ENCODE results near the gene CSNK1D. TPM values are rescaled to one million over a fixed set of nuclear protein-coding genes. Genes with fewer than 3 reads are reported as not detected.
A peak's percentile ranks its signal among the peaks of the same experiment; 100 is the strongest.

The CSNK1D gene
- total RNA-seq, 1 experiment from 2014 or later: 137 TPM

DNA sequence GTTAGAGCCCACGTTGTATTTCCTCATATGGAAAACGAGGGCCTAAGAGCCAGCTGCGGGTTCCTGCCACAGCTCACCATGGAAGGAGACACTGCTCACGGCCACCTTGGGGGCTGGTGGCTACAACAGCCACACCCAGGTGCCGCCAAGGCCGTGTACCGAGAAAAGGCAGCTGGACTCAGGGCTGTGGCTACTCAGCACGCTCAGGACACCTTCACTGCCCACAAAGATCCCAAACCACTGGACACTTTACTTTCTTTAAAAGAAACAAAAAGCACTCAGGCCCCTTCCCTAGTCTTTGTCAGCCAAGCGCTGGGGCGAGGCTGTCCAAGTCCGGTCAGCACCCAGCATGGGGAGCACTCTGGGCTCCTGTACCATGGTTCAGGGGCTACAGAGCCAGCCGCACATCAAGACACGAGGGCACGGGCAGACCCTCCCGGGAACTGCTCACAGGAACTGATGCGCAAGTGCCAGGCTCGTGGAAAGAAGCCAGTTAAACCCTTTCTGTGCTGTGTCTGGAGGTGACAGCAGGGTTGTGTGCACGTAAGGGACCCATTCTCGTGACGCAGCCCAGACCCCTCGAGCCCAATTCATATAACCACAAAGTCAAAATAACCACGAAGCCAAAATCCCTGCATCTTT, 26.2 kb downstream of the CSNK1D start:
- Histone ChIP-seq H2AK5ac (ENCODE audit: insufficient read length, low read length) (no peak overlapping the region), H4K5ac (ENCODE audit: insufficient read length, low read depth, low read length) (no peak overlapping the region), H3K23ac (ENCODE audit: insufficient read length, low read depth, low read length) (no peak overlapping the region), H2AFZ (ENCODE audit: low read length) (no peak overlapping the region), H4K20me1 (ENCODE audit: control insufficient read depth, insufficient read depth, insufficient read length) (no peaks in the 10 kb centered on the region), H2BK15ac (ENCODE audit: low read depth, low read length) (no peak overlapping the region), H3K4me2 (ENCODE audit: insufficient read depth, insufficient read length, low read length) (no peak overlapping the region), H3K9ac (ENCODE audit: extremely low read depth, insufficient read length, low read length) (no peak overlapping the region), H2BK12ac (ENCODE audit: insufficient read length, low read depth, low read length) (no peak overlapping the region), H3K14ac (ENCODE audit: insufficient read depth, low read length) (no peak overlapping the region), H4K8ac (replicated peaks; ENCODE audit: insufficient read length, low read depth, low read length) (no peak overlapping the region), H3K79me2 (ENCODE audit: insufficient read depth, low read length) (peaks cover 2% of the 10 kb centered on the region; the same call in 1 of the 2 replicates), H3K4ac (ENCODE audit: low read depth, low read length) (no peak overlapping the region), H4K91ac (ENCODE audit: insufficient read length, low read depth, low read length) (no peak overlapping the region), H3K27ac (ENCODE audit: insufficient read length, low read depth, low read length) (no peak overlapping the region), H3T11ph (ENCODE audit: low read length) (no peak overlapping the region), H3K56ac (ENCODE audit: insufficient read length, low read depth, low read length) (no peak overlapping the region), H3K9me3 (ENCODE audit: control insufficient read depth, low read depth, low read length) (no peaks in the 10 kb centered on the region), H3K79me1 (ENCODE audit: insufficient read depth, low read depth, low read length, poor library complexity, severe bottlenecking) (peaks cover 8% of the 10 kb centered on the region), H2BK120ac (ENCODE audit: low read depth, low read length, poor library complexity, severe bottlenecking) (no peak overlapping the region), H3K18ac (ENCODE audit: insufficient read length, low read depth, low read length) (no peak overlapping the region), H2BK20ac (ENCODE audit: low read depth, low read length, poor library complexity, severe bottlenecking) (no peak overlapping the region), H2BK5ac (ENCODE audit: insufficient read length, low read length) (no peak overlapping the region), H3K23me2 (ENCODE audit: insufficient read length, low read depth, low read length, poor library complexity, severe bottlenecking) (no peaks in the 10 kb centered on the region), H3K4me1 (ENCODE audit: insufficient read depth, low read length) (no peaks in the 10 kb centered on the region), H3K27me3 (ENCODE audit: insufficient read depth, low read length) (peaks cover 2% of the 10 kb centered on the region; the same call in 1 of the 2 replicates)
- Mint-ChIP-seq H3K27me3 (ENCODE audit: low read depth) (no peaks in the 10 kb centered on the region), H3K9me3 (no peaks in the 10 kb centered on the region), H3K4me1 (peaks cover 0 to 4% of the 10 kb centered on the region in 2 experiments; a peak in 3 of 4 replicates), H3K36me3 (ENCODE audit: insufficient read depth in 1 of 3, low read depth in 3 of 3) (peaks cover 48 to 95% (median 92%) of the 10 kb centered on the region in 3 experiments; a peak in 6 of 7 replicates), H3K27ac (peak overlapping the region in 1 of 3 experiments; percentile 58; a peak in 1 of 7 replicates), H3K4me3 (no peak overlapping the region)
- WGBS (ENCODE audit: extremely low coverage, insufficient read length, low lambda C conversion rate): no CpG with 5 or more reads among the region's 22 CpGs
- TF ChIP-seq, protein P1, sequence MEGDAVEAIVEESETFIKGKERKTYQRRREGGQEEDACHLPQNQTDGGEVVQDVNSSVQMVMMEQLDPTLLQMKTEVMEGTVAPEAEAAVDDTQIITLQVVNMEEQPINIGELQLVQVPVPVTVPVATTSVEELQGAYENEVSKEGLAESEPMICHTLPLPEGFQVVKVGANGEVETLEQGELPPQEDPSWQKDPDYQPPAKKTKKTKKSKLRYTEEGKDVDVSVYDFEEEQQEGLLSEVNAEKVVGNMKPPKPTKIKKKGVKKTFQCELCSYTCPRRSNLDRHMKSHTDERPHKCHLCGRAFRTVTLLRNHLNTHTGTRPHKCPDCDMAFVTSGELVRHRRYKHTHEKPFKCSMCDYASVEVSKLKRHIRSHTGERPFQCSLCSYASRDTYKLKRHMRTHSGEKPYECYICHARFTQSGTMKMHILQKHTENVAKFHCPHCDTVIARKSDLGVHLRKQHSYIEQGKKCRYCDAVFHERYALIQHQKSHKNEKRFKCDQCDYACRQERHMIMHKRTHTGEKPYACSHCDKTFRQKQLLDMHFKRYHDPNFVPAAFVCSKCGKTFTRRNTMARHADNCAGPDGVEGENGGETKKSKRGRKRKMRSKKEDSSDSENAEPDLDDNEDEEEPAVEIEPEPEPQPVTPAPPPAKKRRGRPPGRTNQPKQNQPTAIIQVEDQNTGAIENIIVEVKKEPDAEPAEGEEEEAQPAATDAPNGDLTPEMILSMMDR (conservative IDR thresholded peaks at IDR 0.05): no peak
- DNase-seq: no peak

Data from H9 (cell line).